Measurements from ENCODE around the gene TOR4A. TPM values are rescaled to one million over a fixed set of nuclear protein-coding genes. Genes with fewer than 3 reads are reported as not detected.

TOR4A gene
- total and polyA plus RNA-seq, 2 donors from 2014 or later = 4.9 to 23.8 TPM

DNA sequence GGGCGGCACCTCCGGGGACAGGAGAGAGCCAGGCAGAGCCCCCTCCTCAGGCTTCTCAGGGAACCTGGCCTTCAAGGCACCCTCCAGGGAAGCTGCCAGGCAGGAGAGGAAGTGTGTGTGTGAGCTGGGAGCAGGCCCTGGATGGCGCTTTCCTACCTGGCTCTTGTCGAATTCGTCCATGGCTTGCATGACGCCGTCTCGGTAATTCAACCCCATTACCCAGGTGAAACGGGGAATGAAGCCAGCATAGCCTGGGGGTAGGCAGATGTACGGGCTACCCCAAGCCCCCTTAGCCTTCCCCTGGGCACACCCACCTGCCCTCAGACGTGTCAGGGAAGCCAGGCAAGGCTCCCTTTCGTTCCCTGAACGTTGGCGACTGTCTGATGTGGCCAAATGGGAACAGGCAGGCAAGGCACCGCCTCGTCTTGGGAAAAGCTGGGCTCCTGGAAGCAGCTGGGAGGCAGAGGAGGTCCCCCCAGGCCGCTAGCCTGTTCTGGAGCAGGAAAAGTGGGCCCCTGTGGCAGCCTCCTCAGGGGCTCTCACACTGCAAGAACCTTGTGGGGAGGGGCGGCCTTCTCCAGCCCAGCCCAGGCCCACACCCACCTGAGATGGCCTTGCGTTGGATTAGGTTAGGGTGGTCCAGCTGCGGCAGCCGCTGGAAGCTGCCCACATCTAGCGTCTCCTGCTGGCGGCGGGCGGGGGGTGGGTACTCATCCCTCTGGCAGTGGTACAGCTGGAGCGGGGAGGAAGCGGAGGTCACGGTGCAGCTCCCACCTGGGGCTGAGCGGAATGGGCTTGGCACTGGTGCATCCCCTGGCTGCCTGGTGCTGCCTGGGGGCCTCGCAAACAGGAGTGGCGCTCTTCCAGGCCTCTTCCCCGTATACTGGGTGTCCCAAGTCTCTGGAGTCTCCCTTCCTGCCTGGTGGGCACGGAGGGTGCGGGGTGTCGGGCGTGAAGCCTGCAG is 32.8 kb upstream of the TOR4A start:
- FAIRE-seq (no peak), DNase-seq (peak in 3 of 5 donors; percentile 34 to 69 (median 43))
- Histone ChIP-seq H3K27me3 (ENCODE audit: control insufficient read depth, insufficient read depth, low read length) (no peaks in the 10 kb centered on the region), H3K4me3 (ENCODE audit: low read length in 3 of 3) (no peak overlapping the region), H3K27ac (ENCODE audit: low read depth in 2 of 2, low read length in 2 of 2) (no peak overlapping the region), H3K4me1 (ENCODE audit: control insufficient read depth in 2 of 3, insufficient read depth in 2 of 3, low read depth in 1 of 3, low read length in 3 of 3) (peaks cover 0 to 15% (median 7%) of the 10 kb centered on the region in 3 donors), H3K9ac (ENCODE audit: low read length in 3 of 3) (no peak overlapping the region), H3K9me3 (ENCODE audit: control insufficient read depth in 2 of 3, insufficient read depth in 1 of 3, low read length in 3 of 3) (no peaks in the 10 kb centered on the region), H3K36me3 (ENCODE audit: control insufficient read depth in 2 of 3, insufficient read depth in 3 of 3, low read length in 3 of 3) (peaks cover 2 to 13% (median 6%) of the 10 kb centered on the region in 3 donors)
- intact Hi-C loops (cut with DNase I) = no loop called here
- TF ChIP-seq, protein P1, sequence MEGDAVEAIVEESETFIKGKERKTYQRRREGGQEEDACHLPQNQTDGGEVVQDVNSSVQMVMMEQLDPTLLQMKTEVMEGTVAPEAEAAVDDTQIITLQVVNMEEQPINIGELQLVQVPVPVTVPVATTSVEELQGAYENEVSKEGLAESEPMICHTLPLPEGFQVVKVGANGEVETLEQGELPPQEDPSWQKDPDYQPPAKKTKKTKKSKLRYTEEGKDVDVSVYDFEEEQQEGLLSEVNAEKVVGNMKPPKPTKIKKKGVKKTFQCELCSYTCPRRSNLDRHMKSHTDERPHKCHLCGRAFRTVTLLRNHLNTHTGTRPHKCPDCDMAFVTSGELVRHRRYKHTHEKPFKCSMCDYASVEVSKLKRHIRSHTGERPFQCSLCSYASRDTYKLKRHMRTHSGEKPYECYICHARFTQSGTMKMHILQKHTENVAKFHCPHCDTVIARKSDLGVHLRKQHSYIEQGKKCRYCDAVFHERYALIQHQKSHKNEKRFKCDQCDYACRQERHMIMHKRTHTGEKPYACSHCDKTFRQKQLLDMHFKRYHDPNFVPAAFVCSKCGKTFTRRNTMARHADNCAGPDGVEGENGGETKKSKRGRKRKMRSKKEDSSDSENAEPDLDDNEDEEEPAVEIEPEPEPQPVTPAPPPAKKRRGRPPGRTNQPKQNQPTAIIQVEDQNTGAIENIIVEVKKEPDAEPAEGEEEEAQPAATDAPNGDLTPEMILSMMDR (IDR thresholded peaks at IDR 0.05; ENCODE audit: borderline replicate concordance, extremely low read depth, insufficient read depth) = no peak

DNA sequence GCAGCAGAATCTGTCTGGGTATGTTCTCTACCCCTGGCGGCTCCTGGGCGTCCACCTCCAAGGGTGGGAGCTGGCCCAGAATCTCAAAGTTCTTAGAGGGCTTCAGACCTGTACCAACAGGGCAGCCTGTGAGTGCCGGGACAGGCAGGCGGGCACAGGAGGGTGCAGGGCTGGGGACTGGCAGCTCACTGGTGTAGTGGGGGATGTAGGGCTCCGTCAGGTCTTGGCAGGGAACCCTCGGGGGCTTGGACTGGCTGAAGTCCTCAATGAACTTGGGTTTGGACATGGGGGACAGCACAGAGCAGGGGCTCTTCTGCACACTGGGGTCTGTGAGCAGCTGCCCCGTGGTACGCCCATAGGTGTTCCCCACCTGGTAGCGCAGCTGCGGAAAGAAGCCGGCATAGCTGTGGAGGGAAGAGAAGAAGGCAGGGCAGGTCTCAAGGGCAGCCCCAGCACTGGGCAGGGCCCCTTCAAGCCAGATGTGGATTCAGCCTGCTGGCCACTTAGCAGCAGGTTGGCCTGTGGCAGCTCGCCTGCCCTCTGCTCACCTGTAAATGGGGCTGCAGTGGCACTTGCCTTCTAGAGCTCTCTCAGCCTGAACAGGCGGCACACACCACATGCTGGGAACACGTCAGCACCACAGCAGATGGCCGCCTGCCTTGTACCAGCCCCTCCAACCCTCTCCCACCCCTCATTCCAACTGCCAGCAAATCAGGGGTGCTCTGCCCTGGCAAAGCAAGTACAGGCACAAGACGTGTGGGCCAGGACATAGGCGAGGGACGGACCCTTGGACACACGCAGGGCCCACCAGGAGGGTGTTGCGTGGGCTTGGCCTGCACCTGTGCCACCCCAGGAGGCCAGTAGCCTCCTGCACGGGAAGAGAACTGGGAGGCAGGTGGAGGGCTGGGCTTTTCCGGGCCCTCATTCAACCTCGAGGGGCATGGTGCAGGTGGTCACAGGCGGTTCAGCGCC is 31.8 kb upstream of the TOR4A start:
- H3K9ac ChIP-seq (ENCODE audit: low read length in 3 of 3) = no peak overlapping the region
- intact Hi-C loops (cut with DNase I) = no loop called here

DNA sequence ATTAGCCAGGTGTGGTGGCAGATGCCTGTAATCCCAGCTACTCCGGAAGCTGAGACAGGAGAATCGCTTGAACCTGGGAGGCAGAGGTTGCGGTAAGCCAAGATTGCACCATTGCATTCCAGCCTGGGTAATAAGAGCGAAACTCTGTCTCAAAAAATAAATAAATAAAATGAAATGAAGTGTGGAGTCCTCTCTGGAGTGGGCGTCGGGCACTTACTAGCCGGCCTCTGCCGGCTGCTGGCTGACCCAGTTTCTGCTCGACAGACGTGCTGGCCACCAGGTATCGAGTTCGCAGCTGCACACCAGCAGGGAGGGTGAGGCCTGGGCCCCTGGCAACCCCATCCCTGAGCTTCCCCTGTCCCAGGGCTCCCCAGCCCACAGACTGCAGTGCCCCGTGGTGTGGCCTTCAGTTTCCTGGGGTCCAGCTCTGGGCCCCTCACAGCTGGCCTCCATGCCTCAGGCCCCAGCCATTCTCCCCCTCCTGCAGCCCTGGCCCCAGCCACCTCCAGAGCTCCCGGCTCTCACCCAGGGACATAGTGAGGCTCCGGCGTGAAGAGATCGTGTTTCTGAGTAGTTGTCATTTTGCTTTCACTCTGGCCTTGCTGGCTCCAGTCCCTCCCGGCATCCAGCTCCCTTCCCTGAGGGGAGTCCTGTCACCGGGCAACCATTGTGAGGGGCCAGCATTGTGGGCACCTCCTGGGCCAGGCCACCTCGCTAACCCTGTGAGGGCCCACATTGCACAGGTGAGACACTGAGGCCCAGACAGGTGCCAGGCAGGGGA is 30.2 kb upstream of the TOR4A start:
- Histone ChIP-seq H3K36me3 (ENCODE audit: control insufficient read depth in 2 of 3, insufficient read depth in 3 of 3, low read length in 3 of 3) (peaks cover 2 to 13% (median 6%) of the 10 kb centered on the region in 3 donors), H3K27me3 (ENCODE audit: control insufficient read depth, insufficient read depth, low read length) (no peaks in the 10 kb centered on the region), H3K9me3 (ENCODE audit: control insufficient read depth in 2 of 3, insufficient read depth in 1 of 3, low read length in 3 of 3) (no peaks in the 10 kb centered on the region), H3K9ac (ENCODE audit: low read length in 3 of 3) (no peak overlapping the region), H3K27ac (ENCODE audit: low read depth in 2 of 2, low read length in 2 of 2) (no peak overlapping the region), H3K4me1 (ENCODE audit: control insufficient read depth in 2 of 3, insufficient read depth in 2 of 3, low read depth in 1 of 3, low read length in 3 of 3) (peaks cover 0 to 12% (median 5%) of the 10 kb centered on the region in 3 donors), H3K4me3 (ENCODE audit: low read length in 3 of 3) (no peak overlapping the region)
- no peak for FAIRE-seq
- TF ChIP-seq, protein P1 (IDR thresholded peaks at IDR 0.05; ENCODE audit: borderline replicate concordance, extremely low read depth, insufficient read depth) = no peak
- DNase-seq = peak in 4 of 5 donors; percentile 34 to 61 (median 38)
- intact Hi-C loops (cut with DNase I) = no loop called here

More for the DNA sequence above, 31.8 kb upstream of the TOR4A start:
- DNase-seq (peak in 1 of 5 donors; percentile 46), FAIRE-seq (no peak)
- Histone ChIP-seq H3K36me3 (ENCODE audit: control insufficient read depth in 2 of 3, insufficient read depth in 3 of 3, low read length in 3 of 3) (peaks cover 2 to 13% (median 6%) of the 10 kb centered on the region in 3 donors), H3K4me1 (ENCODE audit: control insufficient read depth in 2 of 3, insufficient read depth in 2 of 3, low read depth in 1 of 3, low read length in 3 of 3) (peaks cover 0 to 15% (median 7%) of the 10 kb centered on the region in 3 donors), H3K9me3 (ENCODE audit: control insufficient read depth in 2 of 3, insufficient read depth in 1 of 3, low read length in 3 of 3) (no peaks in the 10 kb centered on the region), H3K27ac (ENCODE audit: low read depth in 2 of 2, low read length in 2 of 2) (no peak overlapping the region), H3K4me3 (ENCODE audit: low read length in 3 of 3) (no peak overlapping the region), H3K27me3 (ENCODE audit: control insufficient read depth, insufficient read depth, low read length) (no peaks in the 10 kb centered on the region)
- TF ChIP-seq, protein P1 (IDR thresholded peaks at IDR 0.05; ENCODE audit: borderline replicate concordance, extremely low read depth, insufficient read depth) = no peak
